AG04450 (cell line): ENCODE measurements around the gene DNAH5. TPM values are rescaled to one million over a fixed set of nuclear protein-coding genes. Genes with fewer than 3 reads are reported as not detected.
A peak's percentile ranks its signal among the peaks of the same experiment; 100 is the strongest.

Experiments
- CTCF ChIA-PET: fragments of 300-600, 350-600 bp; formaldehyde crosslinking; extraction: SDS; loops from one replicate; lab custom pipeline; 2022; ENCODE audit warnings: antibody characterized with exemption, inconsistent platforms; lab: Charles Lee
- POLR2A ChIA-PET: fragments of 350-600 bp; formaldehyde crosslinking; extraction: SDS; loops from one replicate; lab custom pipeline; 2021; ENCODE audit warnings: antibody characterized with exemption, inconsistent platforms; lab: Yijun Ruan, JAX
- DNase-seq: peaks from one replicate; pipeline ENCODE4 v3.0.0-alpha.2; 2011; ENCODE audit warnings: low read depth, low spot score
- H3K27ac ChIP-seq: one replicate; pipeline ENCODE4 v1.5.1; 2012; ENCODE audit warnings: low read depth, low read length, control low read depth
- H3K27me3 ChIP-seq: one replicate; pipeline ENCODE4 v1.6.0; 2012; ENCODE audit warnings: low read length; ENCODE audit not compliant: control insufficient read depth, insufficient read depth
- H3K4me3 ChIP-seq: 2 replicates; pipeline ENCODE4 v1.5.1; 2011; ENCODE audit warnings: mild to moderate bottlenecking, low read depth, low read length, control low read depth
- H3K9me3 ChIP-seq: 2 replicates; pipeline ENCODE4 v1.5.1; 2012; ENCODE audit warnings: low read length; ENCODE audit not compliant: control insufficient read depth, insufficient read depth
- CTCF ChIP-seq: IDR thresholded peaks from 2 replicates; pipeline ENCODE4 v1.5.1; 2011; ENCODE audit warnings: low read depth, low read length, control low read depth, inconsistent platforms
- polyA plus RNA-seq: library from polyadenylated mRNA; depleted of rRNA; stranded (reverse); fragments of >200 nt; gene quantifications from 2 replicates; pipeline ENCODE4 v1.2.3, GENCODE V29; 2011

Gene DNAH5
- polyA plus RNA-seq, 1 experiment = 12.4 TPM

GRCh38 chr5:13930541-13931171 lies 13.8 kb downstream of the DNAH5 start:
- ChIA-PET POLR2A (no interaction called here), CTCF (no interaction called here)
- DNase-seq = no peak
- H3K4me3 ChIP-seq = no peak overlapping the region
- TF ChIP-seq CTCF = no peak
- no peaks in the 10 kb centered on the region; the same call in 1 of the 2 replicates for H3K9me3 ChIP-seq
- H3K27me3 ChIP-seq = no peaks in the 10 kb centered on the region
- no peak overlapping the region for H3K27ac ChIP-seq

DNA sequence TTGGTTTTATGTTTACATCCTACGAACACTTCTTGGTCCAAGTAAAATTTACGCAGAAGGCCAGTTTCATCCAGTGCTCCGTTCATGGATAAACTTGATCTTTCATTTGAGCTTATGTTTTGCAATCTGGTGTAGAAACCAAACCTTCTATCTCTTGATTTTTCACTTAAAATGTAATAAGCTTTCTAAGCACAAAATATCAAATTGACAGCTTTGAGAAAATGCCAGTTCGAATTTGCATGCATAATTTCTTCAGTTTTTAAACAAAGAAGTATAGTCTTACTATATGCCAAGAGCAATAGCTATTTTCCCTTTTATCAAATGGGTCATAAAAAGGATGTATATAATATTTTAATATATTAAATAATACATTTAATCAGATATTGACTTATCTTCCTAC lies 17.8 kb downstream of the DNAH5 start:
- POLR2A ChIA-PET = no interaction called here
- CTCF ChIA-PET = interaction anchor here (1.1 kb wide), 1 partner anchor 30 kb away, joined by 4 read pairs; no protein-coding TSS in a partner anchor

DNA sequence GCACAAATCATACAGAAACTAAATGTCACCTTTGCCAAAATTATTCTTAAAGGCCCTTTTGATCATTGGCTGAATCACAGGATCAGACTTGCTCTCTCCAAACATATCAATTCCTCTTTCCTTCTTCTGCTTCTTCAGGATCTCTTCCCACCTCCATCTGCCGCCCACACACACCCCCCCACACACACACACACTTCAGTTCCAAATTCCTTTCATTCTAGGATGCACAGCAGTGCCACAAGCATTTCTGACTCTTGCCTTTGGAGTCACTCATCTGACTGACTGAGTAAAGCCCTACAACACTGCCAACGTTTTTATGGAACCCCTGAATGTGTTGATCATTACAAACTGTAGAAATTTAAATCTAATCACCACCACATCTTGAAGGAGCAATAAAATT lies 22.9 kb downstream of the DNAH5 start:
- POLR2A ChIA-PET = no interaction called here

More for the DNA sequence above, 17.8 kb downstream of the DNAH5 start:
- Histone ChIP-seq H3K27ac (no peak overlapping the region), H3K9me3 (no peaks in the 10 kb centered on the region), H3K27me3 (no peaks in the 10 kb centered on the region), H3K4me3 (no peak overlapping the region)
- no peak for TF ChIP-seq CTCF
- no peak for DNase-seq

GRCh38 chr5:13919786-13920185 lies 24.7 kb downstream of the DNAH5 start:
- Histone ChIP-seq H3K27me3 (no peaks in the 10 kb centered on the region), H3K9me3 (no peaks in the 10 kb centered on the region), H3K4me3 (no peak overlapping the region), H3K27ac (no peak overlapping the region)
- ChIA-PET POLR2A (no interaction called here), CTCF (no interaction called here)
- no peak for TF ChIP-seq CTCF
- no peak for DNase-seq

More for the DNA sequence above, 22.9 kb downstream of the DNAH5 start:
- no peak overlapping the region for H3K4me3 ChIP-seq
- H3K27me3 ChIP-seq = no peaks in the 10 kb centered on the region
- TF ChIP-seq CTCF = no peak
- DNase-seq = peak; percentile 20
- H3K9me3 ChIP-seq = no peaks in the 10 kb centered on the region
- CTCF ChIA-PET = no interaction called here
- no peak overlapping the region for H3K27ac ChIP-seq

- H3K27ac ChIP-seq = no peak overlapping the region
- ChIA-PET POLR2A (no interaction called here), CTCF (interaction anchor here (1.6 kb wide), 1 partner anchor 38 kb away, joined by 4 read pairs; no protein-coding TSS in a partner anchor)
- DNase-seq = no peak
- H3K9me3 ChIP-seq = no peaks in the 10 kb centered on the region
- no peak for TF ChIP-seq CTCF
- H3K4me3 ChIP-seq = no peak overlapping the region
- no peaks in the 10 kb centered on the region for H3K27me3 ChIP-seq
Observed at GRCh38 chr5:13919087-13919486, 25.4 kb downstream of the DNAH5 start.
